HepG2 (cell line): ENCODE data around the gene NAA30. TPM values are rescaled to one million over a fixed set of nuclear protein-coding genes. Genes with fewer than 3 reads are reported as not detected.

ENCODE experiments used
- ARID5B ChIP-seq: IDR thresholded peaks from 2 replicates; pipeline ENCODE4 v1.4.0; 2020; ENCODE audit warnings: mild to moderate bottlenecking, missing genetic modification reagents
- CTCF ChIP-seq: sonication (generic); formaldehyde crosslinking; IDR thresholded peaks from 2 replicates; pipeline ENCODE4 v1.5.0; 2020; ENCODE audit warnings: mild to moderate bottlenecking, missing genetic modification reagents, moderate library complexity
- ELF3 ChIP-seq: IDR thresholded peaks from 2 replicates; pipeline ENCODE4 v1.6.1; 2016; ENCODE audit warnings: missing genetic modification reagents, missing compliant biosample characterization
- FOXC1 ChIP-seq: sonication (generic); formaldehyde crosslinking; IDR thresholded peaks from 2 replicates; pipeline ENCODE4 v1.8.0; 2022; ENCODE audit warnings: mild to moderate bottlenecking, missing genetic modification reagents, borderline replicate concordance
- HNRNPLL ChIP-seq: fragments of 200-400 bp; formaldehyde crosslinking; IDR thresholded peaks from 2 replicates; pipeline ENCODE4 v1.6.1; 2017; ENCODE audit warnings: mild to moderate bottlenecking, low read depth, low read length; ENCODE audit not compliant: poor library complexity, severe bottlenecking
- HOXA9 ChIP-seq: sonication (generic); formaldehyde crosslinking; IDR thresholded peaks from 2 replicates; pipeline ENCODE4 v1.8.1; 2022; ENCODE audit warnings: missing genetic modification reagents, mild to moderate bottlenecking, moderate library complexity, borderline replicate concordance
- IKZF1 ChIP-seq: fragments of 450-650 bp; IDR thresholded peaks from 2 replicates; pipeline ENCODE4 v1.7.1; 2016
- MLX ChIP-seq: IDR thresholded peaks from 2 replicates; pipeline ENCODE4 v1.6.1; 2016
- NFRKB ChIP-seq: fragments of 450-650 bp; IDR thresholded peaks from 2 replicates; pipeline ENCODE4 v1.6.1; 2017
- NONO ChIP-seq, 2 experiments: fragments of 450-650 bp in 1 of 2; sonication (generic) in 1 of 2; formaldehyde crosslinking in 1 of 2; IDR thresholded peaks in 1 of 2; conservative IDR thresholded peaks in 1 of 2; 2 replicates each; pipeline versions ENCODE4 v1.6.1 to v1.8.0; 2017 to 2022; ENCODE audit warnings: mild to moderate bottlenecking in 1 of 2, missing genetic modification reagents in 1 of 2, moderate library complexity in 1 of 2
- PAXIP1 ChIP-seq: sonication (generic); formaldehyde crosslinking; conservative IDR thresholded peaks from 2 replicates; pipeline ENCODE4 v1.4.0; 2020; ENCODE audit warnings: mild to moderate bottlenecking, missing genetic modification reagents, moderate library complexity
- PHF20 ChIP-seq: sonication (generic); formaldehyde crosslinking; IDR thresholded peaks from 2 replicates; pipeline ENCODE4 v1.5.0; 2020; ENCODE audit warnings: mild to moderate bottlenecking, missing genetic modification reagents
- RBFOX2 ChIP-seq: fragments of 200-400 bp; formaldehyde crosslinking; IDR thresholded peaks from 2 replicates; pipeline ENCODE4 v1.6.1; 2017; ENCODE audit warnings: low read depth, mild to moderate bottlenecking, low read length
- REL ChIP-seq: sonication (generic); formaldehyde crosslinking; conservative IDR thresholded peaks from 2 replicates; pipeline ENCODE4 v1.8.0; 2022; ENCODE audit warnings: mild to moderate bottlenecking, missing genetic modification reagents, moderate library complexity
- SMC3 ChIP-seq: IDR thresholded peaks from 2 replicates; pipeline ENCODE4 v1.6.1; 2011; ENCODE audit warnings: low read length, improper control_type of control experiment
- STAG1 ChIP-seq: sonication (generic); formaldehyde crosslinking; IDR thresholded peaks from 2 replicates; pipeline ENCODE4 v1.4.0; 2020; ENCODE audit warnings: missing genetic modification reagents
- THAP11 ChIP-seq: IDR thresholded peaks from 2 replicates; pipeline ENCODE4 v1.6.1; 2016; ENCODE audit warnings: missing biosample characterization, missing genetic modification reagents
- U2AF2 ChIP-seq: fragments of 200-400 bp; formaldehyde crosslinking; IDR thresholded peaks from 2 replicates; pipeline ENCODE4 v1.6.1; 2017; ENCODE audit warnings: low read depth, mild to moderate bottlenecking, low read length
- ZNF124 ChIP-seq: sonication (generic); formaldehyde crosslinking; IDR thresholded peaks from 2 replicates; pipeline ENCODE4 v1.4.0; 2020; ENCODE audit warnings: missing genetic modification reagents
- ZNF790 ChIP-seq: sonication (generic); formaldehyde crosslinking; IDR thresholded peaks from 2 replicates; pipeline ENCODE4 v1.8.0; 2022; ENCODE audit warnings: missing genetic modification reagents, mild to moderate bottlenecking, borderline replicate concordance
- ZNF792 ChIP-seq: IDR thresholded peaks from 2 replicates; pipeline ENCODE4 v1.6.1; 2016
- polyA plus RNA-seq, 8 experiments: library from polyadenylated mRNA; depleted of rRNA in 3 of 8; stranded (reverse) in 7 of 8; unstranded in 1 of 8; fragments of >200 nt; fragmentation: Illumina TruSeq in 4 of 8; extraction: Trizol in 4 of 8; gene quantifications; 2 replicates each; pipeline versions ENCODE4 v1.2.1 to v1.2.3, GENCODE V29; 2011 to 2016; ENCODE audit warnings: low read depth in 4 of 8, missing spikeins in 1 of 8, mixed read lengths in 1 of 8; ENCODE audit not compliant: insufficient read depth in 1 of 8
- total RNA-seq, 5 experiments: library from RNA; depleted of rRNA; stranded (reverse); fragments of >200 nt; fragmentation: Illumina TruSeq; extraction: Trizol; gene quantifications; 2 replicates each; pipeline ENCODE4 v1.2.3, GENCODE V29; 2016; ENCODE audit warnings: low read depth in 1 of 5

The NAA30 gene
- total and polyA plus RNA-seq, 2 of the 13 experiments (the other 11 are each of a cell fraction or from before 2014, with no cell fraction given), result 10.8 to 18.4 TPM

GRCh38 chr14:57390037-57390805 is at the start of gene NAA30 (continued):
- 0 out of 2 replicates have a peak, but pooled peaks have one; percentile 2 for TF ChIP-seq CTCF (CRISPR knock-in tag)
- TF ChIP-seq FOXC1 (CRISPR knock-in tag), result peak; percentile 59; the same call in 1 of the 2 replicates
- no peak for TF ChIP-seq HOXA9
- no peak for TF ChIP-seq ZNF124 (CRISPR knock-in tag)
- TF ChIP-seq U2AF2, result no peak
- TF ChIP-seq ELF3 (CRISPR knock-in tag), result peak; percentile 41
- TF ChIP-seq NONO (IDR thresholded peaks at IDR 0.05), result no peak
- peak; percentile 33; the same call in 1 of the 2 replicates for TF ChIP-seq NONO (CRISPR knock-in tag; conservative IDR thresholded peaks at IDR 0.05)
- TF ChIP-seq IKZF1, result no peak
- TF ChIP-seq ZNF790, result peak; percentile 51; the same call in 1 of the 2 replicates
- peak; percentile 76 for TF ChIP-seq THAP11 (CRISPR knock-in tag)
- TF ChIP-seq STAG1 (CRISPR knock-in tag), result no peak
- peak; percentile 81 for TF ChIP-seq RBFOX2
- no peak for TF ChIP-seq SMC3
- peak; percentile 27; the same call in 1 of the 2 replicates for TF ChIP-seq ZNF792
- 0 out of 2 replicates have a peak, but pooled peaks have one; percentile 61 for TF ChIP-seq PHF20 (CRISPR knock-in tag)
- peak; percentile 45 for TF ChIP-seq PAXIP1 (CRISPR knock-in tag)
- TF ChIP-seq HNRNPLL, result peak; percentile 78
- no peak for TF ChIP-seq MLX (CRISPR knock-in tag)
- peak; percentile 61 for TF ChIP-seq ARID5B (CRISPR knock-in tag)
- TF ChIP-seq NFRKB, result no peak
- no peak for TF ChIP-seq REL (CRISPR knock-in tag)
